Hepatocyte (in vitro differentiated cells): ENCODE measurements around the gene INSR.

Experiments used
- EZH2 ChIP-seq: fragments of 200-600 bp; sonication (generic); IDR thresholded peaks from 2 replicates; pipeline ENCODE4 v1.6.1; 2016; ENCODE audit warnings: antibody characterized with exemption, mild to moderate bottlenecking, borderline replicate concordance
- TF ChIP-seq, protein P1 (sequence below): fragments of 200-600 bp; sonication (generic); IDR thresholded peaks from 2 replicates; pipeline ENCODE4 v1.5.1; 2016; ENCODE audit warnings: antibody characterized with exemption, mild to moderate bottlenecking; ENCODE audit not compliant: poor library complexity

DNA sequence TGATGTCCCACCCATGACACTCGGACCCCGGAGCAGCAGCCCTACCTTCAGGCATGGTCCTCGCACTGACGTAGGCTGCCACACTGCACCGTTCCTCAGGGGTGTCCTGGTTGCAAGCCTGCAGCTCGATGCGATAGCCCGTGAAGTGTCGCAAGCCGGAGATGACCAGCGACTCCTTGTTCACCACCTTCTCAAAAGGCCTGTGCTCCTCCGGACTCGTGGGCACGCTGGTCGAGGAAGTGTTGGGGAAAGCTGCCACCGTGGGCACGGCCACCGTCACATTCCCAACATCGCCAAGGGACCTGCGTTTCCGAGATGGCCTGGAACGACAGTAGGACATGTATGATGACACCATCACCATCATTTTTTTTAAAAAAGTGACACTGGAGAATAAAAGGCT, 151.4 kb downstream of the INSR start:
- TF ChIP-seq EZH2: no peak
- TF ChIP-seq, protein P1, sequence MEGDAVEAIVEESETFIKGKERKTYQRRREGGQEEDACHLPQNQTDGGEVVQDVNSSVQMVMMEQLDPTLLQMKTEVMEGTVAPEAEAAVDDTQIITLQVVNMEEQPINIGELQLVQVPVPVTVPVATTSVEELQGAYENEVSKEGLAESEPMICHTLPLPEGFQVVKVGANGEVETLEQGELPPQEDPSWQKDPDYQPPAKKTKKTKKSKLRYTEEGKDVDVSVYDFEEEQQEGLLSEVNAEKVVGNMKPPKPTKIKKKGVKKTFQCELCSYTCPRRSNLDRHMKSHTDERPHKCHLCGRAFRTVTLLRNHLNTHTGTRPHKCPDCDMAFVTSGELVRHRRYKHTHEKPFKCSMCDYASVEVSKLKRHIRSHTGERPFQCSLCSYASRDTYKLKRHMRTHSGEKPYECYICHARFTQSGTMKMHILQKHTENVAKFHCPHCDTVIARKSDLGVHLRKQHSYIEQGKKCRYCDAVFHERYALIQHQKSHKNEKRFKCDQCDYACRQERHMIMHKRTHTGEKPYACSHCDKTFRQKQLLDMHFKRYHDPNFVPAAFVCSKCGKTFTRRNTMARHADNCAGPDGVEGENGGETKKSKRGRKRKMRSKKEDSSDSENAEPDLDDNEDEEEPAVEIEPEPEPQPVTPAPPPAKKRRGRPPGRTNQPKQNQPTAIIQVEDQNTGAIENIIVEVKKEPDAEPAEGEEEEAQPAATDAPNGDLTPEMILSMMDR: no peak
